Measurements from ENCODE around the gene LIN9. TPM values are rescaled to one million over a fixed set of nuclear protein-coding genes. Genes with fewer than 3 reads are reported as not detected.

The LIN9 gene
- total and polyA plus RNA-seq, 2 experiments from 2014 or later: 3.9 to 4.0 TPM

DNA sequence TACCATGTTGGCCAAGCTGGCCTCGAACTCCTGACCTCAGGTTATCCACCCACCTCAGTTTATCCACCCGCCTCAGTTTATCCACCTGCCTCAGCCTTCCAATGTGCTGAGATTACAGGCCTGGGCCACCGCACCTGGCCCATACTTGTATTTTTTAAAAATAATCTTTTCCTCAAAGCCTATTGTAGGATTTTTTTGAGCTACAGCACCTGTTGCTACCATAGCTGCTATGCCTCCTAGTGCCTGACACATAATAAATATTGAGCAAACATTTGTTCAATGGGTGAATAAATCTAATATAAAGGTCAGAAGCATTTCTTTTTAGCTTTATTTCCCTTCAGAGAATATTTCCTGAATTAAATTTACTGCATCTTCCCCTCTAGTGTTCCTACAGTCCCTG, 106.7 kb downstream of the LIN9 start:
- Histone ChIP-seq H3K4me3 (no peak overlapping the region), H4K20me1 (ENCODE audit: insufficient read depth) (no peaks in the 10 kb centered on the region), H3K9me2 (ENCODE audit: insufficient read depth) (no peaks in the 10 kb centered on the region), H3F3A (ENCODE audit: insufficient read depth) (no peaks in the 10 kb centered on the region), H3K27me3 (replicated peaks; ENCODE audit: insufficient read depth) (no peaks in the 10 kb centered on the region; the same call in 1 of the 2 replicates), H3K36me3 (ENCODE audit: low read depth) (no peaks in the 10 kb centered on the region), H2AFZ (no peak overlapping the region), H3K9ac (no peak overlapping the region), H3K4me1 (ENCODE audit: insufficient read depth) (no peaks in the 10 kb centered on the region), H3K4me2 (ENCODE audit: unreplicated experiment) (no peak overlapping the region), H3K9me3 (ENCODE audit: low read depth) (no peaks in the 10 kb centered on the region), H3K27ac (no peak overlapping the region), H3K79me2 (ENCODE audit: insufficient read depth) (no peaks in the 10 kb centered on the region)
- in situ Hi-C loops (cut with MboI): no loop called here
- TF ChIP-seq EZH2 (IDR thresholded peaks at IDR 0.05; ENCODE audit: insufficient read depth, poor library complexity, severe bottlenecking): no peak
- TF ChIP-seq EZH2phosphoT487 (IDR thresholded peaks at IDR 0.05; ENCODE audit: insufficient read depth, low read depth): no peak
- no peak for DNase-seq
- 60 to 81% methylated on average over 3 of the region's 3 CpGs for WGBS, 2 experiments (ENCODE audit: low coverage in 1 of 2, low lambda C conversion rate in 2 of 2, missing lambda C conversion rate in 2 of 2)

DNA sequence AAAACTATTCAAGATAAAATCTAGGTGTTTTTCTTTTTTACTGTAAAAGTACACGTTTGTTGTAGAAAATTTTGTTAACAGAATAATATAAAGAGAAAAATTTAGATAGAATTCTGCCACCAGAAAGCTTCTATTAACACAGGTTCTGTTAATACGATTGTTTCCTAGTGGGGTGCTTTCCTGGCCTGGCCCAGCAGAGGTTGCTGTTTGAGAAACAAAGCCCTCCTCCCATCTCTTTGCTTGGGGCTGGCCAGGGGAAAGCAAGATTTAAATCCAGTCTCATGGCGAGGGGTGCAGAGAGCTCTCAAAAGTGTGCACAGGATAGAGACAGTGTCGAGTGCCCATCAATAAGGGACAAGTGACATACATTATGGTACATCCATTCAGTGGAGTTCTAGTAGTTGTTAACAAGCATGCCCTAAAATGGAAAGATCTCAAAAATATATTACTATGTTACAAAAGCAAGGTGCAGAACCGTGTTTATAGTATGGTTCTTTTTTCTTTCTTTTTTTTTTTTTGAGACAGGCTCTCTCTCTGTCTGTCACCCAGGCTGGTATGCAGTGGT, 107.9 kb downstream of the LIN9 start:
- WGBS, 2 experiments (ENCODE audit: low coverage in 1 of 2, low lambda C conversion rate in 2 of 2, missing lambda C conversion rate in 2 of 2): 55 to 57% methylated on average over 5 of the region's 5 CpGs
- H2AFZ ChIP-seq: no peak overlapping the region
- TF ChIP-seq EZH2phosphoT487 (IDR thresholded peaks at IDR 0.05; ENCODE audit: insufficient read depth, low read depth): no peak
- no peak for TF ChIP-seq EZH2 (IDR thresholded peaks at IDR 0.05; ENCODE audit: insufficient read depth, poor library complexity, severe bottlenecking)
- no peaks in the 10 kb centered on the region for H3K36me3 ChIP-seq (ENCODE audit: low read depth)
- no peaks in the 10 kb centered on the region for H3F3A ChIP-seq (ENCODE audit: insufficient read depth)
- H3K9me2 ChIP-seq (ENCODE audit: insufficient read depth): no peaks in the 10 kb centered on the region
- no peaks in the 10 kb centered on the region; the same call in 1 of the 2 replicates for H3K27me3 ChIP-seq (replicated peaks; ENCODE audit: insufficient read depth)
- H3K9ac ChIP-seq: no peak overlapping the region
- in situ Hi-C loops (cut with MboI): no loop called here
- H4K20me1 ChIP-seq (ENCODE audit: insufficient read depth): no peaks in the 10 kb centered on the region
- no peak overlapping the region for H3K27ac ChIP-seq
- no peaks in the 10 kb centered on the region for H3K79me2 ChIP-seq (ENCODE audit: insufficient read depth)
- no peak overlapping the region for H3K4me3 ChIP-seq
- H3K4me2 ChIP-seq (ENCODE audit: unreplicated experiment): no peak overlapping the region
- no peaks in the 10 kb centered on the region for H3K9me3 ChIP-seq (ENCODE audit: low read depth)
- H3K4me1 ChIP-seq (ENCODE audit: insufficient read depth): no peaks in the 10 kb centered on the region
- peak; percentile 28 for DNase-seq

DNA sequence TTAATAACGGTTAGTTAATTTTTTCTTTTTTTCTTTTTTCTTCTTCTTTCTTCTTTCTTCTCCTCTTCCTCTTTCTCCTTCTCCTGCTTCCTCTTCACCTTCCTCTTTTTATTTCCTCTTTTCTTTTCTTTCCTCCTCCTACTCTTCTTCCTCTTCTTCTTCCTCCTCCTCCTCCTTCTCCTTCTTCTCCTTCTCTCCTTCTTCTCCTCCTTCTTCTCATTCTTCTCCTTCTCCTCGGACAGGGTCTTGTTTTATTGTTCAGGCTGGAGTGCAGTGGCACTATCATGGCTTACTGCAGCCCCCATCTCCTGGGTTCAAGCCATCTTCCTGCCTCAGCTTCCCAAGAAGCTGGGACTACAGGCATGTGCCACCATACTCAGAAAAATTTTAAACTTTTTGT, 109.0 kb downstream of the LIN9 start:
- H3K36me3 ChIP-seq (ENCODE audit: low read depth): no peaks in the 10 kb centered on the region
- H4K20me1 ChIP-seq (ENCODE audit: insufficient read depth): no peaks in the 10 kb centered on the region
- no peak overlapping the region for H3K27ac ChIP-seq
- H3F3A ChIP-seq (ENCODE audit: insufficient read depth): no peaks in the 10 kb centered on the region
- WGBS, 2 experiments (ENCODE audit: low coverage in 1 of 2, low lambda C conversion rate in 2 of 2, missing lambda C conversion rate in 2 of 2): 28 to 41% methylated on average over 2 of the region's 2 CpGs
- H3K4me2 ChIP-seq (ENCODE audit: unreplicated experiment): no peak overlapping the region
- in situ Hi-C loops (cut with MboI): no loop called here
- H3K9me2 ChIP-seq (ENCODE audit: insufficient read depth): no peaks in the 10 kb centered on the region
- no peaks in the 10 kb centered on the region for H3K79me2 ChIP-seq (ENCODE audit: insufficient read depth)
- DNase-seq: no peak
- no peaks in the 10 kb centered on the region for H3K4me1 ChIP-seq (ENCODE audit: insufficient read depth)
- H3K27me3 ChIP-seq (replicated peaks; ENCODE audit: insufficient read depth): no peaks in the 10 kb centered on the region; the same call in 1 of the 2 replicates
- no peak for TF ChIP-seq EZH2phosphoT487 (IDR thresholded peaks at IDR 0.05; ENCODE audit: insufficient read depth, low read depth)
- no peak for TF ChIP-seq EZH2 (IDR thresholded peaks at IDR 0.05; ENCODE audit: insufficient read depth, poor library complexity, severe bottlenecking)
- H3K9me3 ChIP-seq (ENCODE audit: low read depth): no peaks in the 10 kb centered on the region
- H3K4me3 ChIP-seq: no peak overlapping the region
- no peak overlapping the region for H2AFZ ChIP-seq
- no peak overlapping the region for H3K9ac ChIP-seq

DNA sequence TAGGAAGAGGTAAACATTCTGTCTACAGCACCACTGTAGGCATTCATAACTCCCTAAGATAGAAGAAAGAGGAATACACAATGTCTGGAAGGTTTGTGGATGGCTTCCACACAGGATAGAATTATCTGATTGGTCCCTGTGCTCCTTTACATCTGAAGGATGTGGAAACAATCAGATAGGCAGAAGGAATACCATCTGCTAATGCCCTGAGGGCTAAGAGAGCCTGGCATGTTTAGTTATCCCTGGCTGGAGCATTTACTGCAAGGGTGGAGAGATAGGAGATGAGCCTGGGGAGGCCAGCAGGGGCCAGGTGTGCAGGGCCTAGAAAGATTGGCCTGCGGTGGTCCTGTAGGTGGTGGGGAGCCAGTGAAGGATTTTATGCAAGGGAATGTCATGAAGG, 113.8 kb downstream of the LIN9 start:
- Histone ChIP-seq H3K27ac (no peak overlapping the region), H3K9me3 (ENCODE audit: low read depth) (no peaks in the 10 kb centered on the region), H3K36me3 (ENCODE audit: low read depth) (no peaks in the 10 kb centered on the region), H3K27me3 (replicated peaks; ENCODE audit: insufficient read depth) (no peaks in the 10 kb centered on the region), H3K4me2 (ENCODE audit: unreplicated experiment) (no peak overlapping the region), H2AFZ (no peak overlapping the region), H3K4me3 (no peak overlapping the region), H4K20me1 (ENCODE audit: insufficient read depth) (no peaks in the 10 kb centered on the region), H3K4me1 (ENCODE audit: insufficient read depth) (no peaks in the 10 kb centered on the region), H3F3A (ENCODE audit: insufficient read depth) (no peaks in the 10 kb centered on the region), H3K79me2 (ENCODE audit: insufficient read depth) (no peaks in the 10 kb centered on the region), H3K9me2 (ENCODE audit: insufficient read depth) (no peaks in the 10 kb centered on the region), H3K9ac (no peak overlapping the region)
- no peak for DNase-seq
- TF ChIP-seq EZH2phosphoT487 (IDR thresholded peaks at IDR 0.05; ENCODE audit: insufficient read depth, low read depth) (no peak), EZH2 (IDR thresholded peaks at IDR 0.05; ENCODE audit: insufficient read depth, poor library complexity, severe bottlenecking) (no peak)
- in situ Hi-C loops (cut with MboI): no loop called here
- 31 to 46% methylated on average over 1 of the region's 1 CpG for WGBS, 2 experiments (ENCODE audit: low coverage in 1 of 2, low lambda C conversion rate in 2 of 2, missing lambda C conversion rate in 2 of 2)
